GM10847 (cell line): ENCODE results near the gene MRPL28.

ENCODE experiments used
- POLR2A ChIP-seq: IDR thresholded peaks from 2 replicates; pipeline ENCODE4 v1.6.1; 2011; ENCODE audit not compliant: insufficient read length; ENCODE audit errors: extremely low read depth

The MRPL28 gene

DNA sequence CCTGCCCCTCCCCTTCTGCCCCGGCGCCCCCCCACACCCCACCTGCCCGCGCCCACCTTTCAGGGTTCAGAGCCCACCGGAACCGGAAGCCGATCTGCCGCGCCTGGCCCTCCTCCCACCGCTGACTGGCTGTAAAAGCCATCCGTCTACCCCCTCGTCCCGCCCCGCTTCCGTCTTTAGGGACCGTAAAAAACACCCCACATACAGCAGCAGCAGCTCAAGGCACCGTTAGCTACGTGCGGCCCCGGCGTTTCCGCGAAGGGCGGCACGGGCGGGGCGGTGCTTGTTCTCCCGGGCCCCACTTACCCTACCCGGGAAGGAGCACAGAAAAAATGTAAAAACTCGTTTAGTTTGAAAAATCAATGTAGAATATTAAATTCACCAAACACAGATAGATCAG is at the start of gene MRPL28:
Gene MRPL28 (minus strand): TSS at position 96 of the 400 bp plus-strand sequence. CDS start 320 bp downstream, outside the sequence.
- peak; percentile 38 for TF ChIP-seq POLR2A

GRCh38 chr16:414395-415169 is 44.2 kb upstream of the MRPL28 start:
- no peak for TF ChIP-seq POLR2A

DNA sequence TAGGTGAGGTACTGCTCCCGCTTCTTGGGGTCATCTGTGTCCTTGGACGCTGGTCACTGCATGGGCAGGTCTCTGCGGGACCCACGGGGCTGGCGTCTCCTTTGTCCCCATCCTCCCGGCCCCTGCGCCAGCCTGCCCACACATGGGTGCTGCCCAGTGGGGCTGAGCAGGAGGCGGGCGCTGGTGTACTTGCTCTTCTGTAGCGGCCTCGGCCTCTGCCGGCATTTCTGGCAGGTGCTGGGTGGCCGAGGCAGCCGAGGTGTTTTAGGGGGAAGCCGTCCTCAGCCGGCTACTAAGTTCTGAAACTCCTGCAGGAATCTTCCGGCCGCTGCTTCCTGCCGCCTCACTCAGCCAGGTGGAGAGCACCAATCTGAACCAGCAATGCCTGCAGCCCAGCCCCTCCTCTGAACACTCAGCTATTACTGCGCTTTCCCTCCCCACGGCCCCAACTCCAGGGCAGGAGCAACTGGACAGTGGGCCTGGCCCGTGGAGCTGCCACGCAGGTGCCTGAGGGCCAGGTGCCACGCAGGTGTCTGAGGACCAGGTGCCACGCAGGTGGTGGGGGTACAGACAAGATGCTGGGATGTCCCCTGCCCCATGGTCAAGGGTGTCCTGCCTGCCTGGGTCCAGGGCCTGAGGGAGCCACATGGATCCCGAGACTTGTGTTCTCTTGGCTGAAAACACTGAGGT is 41.4 kb upstream of the MRPL28 start:
- TF ChIP-seq POLR2A = no peak

DNA sequence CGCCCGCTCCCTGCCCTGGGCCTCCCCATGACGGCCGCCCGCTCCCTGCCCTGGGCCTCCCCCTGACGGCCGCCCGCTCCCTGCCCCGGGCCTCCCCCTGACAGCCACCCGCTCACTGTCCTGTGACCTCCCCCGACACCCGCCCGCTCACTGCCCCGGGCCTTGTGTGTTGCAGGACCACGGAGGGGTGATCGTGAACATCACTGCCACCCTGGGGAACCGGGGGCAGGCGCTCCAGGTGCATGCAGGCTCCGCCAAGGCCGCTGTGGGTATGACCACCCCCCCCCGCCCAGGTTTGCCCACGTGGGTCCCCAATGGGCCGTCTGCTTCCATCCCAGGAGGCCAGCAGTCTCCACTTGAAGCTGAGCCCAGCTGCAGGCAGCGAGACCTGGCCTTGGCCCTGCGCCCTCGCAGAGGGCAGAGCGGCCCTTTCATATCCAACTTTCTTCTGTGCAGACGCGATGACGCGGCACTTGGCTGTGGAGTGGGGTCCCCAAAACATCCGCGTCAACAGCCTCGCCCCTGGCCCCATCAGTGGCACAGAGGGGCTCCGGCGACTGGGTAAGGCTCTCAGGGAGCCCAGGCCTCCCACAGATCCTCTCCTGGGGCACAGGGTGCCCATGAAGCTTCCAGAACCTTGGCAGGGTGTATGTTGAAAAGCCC is 40.3 kb upstream of the MRPL28 start:
- TF ChIP-seq POLR2A = no peak

GRCh38 chr16:407253-407652 is 36.9 kb upstream of the MRPL28 start:
- TF ChIP-seq POLR2A = no peak

GRCh38 chr16:405548-406506 is 35.5 kb upstream of the MRPL28 start:
- TF ChIP-seq POLR2A = no peak

- TF ChIP-seq POLR2A = no peak
These were observed 34.7 kb upstream of the MRPL28 start for GRCh38 chr16:404971-405486.

GRCh38 chr16:401468-402348 is 31.4 kb upstream of the MRPL28 start, which contains the start of gene DECR2:
DECR2 (plus strand) TSS chr16:401885; CDS start chr16:401964, 79 bp downstream.
- TF ChIP-seq POLR2A = peak; percentile 67

DNA sequence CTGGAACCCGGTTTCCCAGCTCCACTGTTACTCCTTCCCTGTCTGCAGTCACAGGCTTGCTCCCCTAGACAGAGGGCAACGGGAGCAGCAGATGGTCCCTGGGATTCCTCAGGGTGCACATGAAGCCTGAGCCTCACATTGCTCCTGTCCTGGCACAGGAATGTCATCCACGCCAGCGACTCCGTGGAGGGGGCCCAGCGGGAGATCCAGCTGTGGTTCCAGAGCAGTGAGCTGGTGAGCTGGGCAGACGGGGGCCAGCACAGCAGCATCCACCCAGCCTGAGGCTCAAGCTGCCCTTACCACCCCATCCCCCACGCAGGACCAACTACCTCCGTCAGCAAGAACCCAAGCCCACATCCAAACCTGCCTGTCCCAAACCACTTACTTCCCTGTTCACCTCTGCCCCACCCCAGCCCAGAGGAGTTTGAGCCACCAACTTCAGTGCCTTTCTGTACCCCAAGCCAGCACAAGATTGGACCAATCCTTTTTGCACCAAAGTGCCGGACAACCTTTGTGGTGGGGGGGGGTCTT is 29.8 kb upstream of the MRPL28 start:
- no peak for TF ChIP-seq POLR2A

GRCh38 chr16:399340-400019 is 29.1 kb upstream of the MRPL28 start:
- no peak for TF ChIP-seq POLR2A

DNA sequence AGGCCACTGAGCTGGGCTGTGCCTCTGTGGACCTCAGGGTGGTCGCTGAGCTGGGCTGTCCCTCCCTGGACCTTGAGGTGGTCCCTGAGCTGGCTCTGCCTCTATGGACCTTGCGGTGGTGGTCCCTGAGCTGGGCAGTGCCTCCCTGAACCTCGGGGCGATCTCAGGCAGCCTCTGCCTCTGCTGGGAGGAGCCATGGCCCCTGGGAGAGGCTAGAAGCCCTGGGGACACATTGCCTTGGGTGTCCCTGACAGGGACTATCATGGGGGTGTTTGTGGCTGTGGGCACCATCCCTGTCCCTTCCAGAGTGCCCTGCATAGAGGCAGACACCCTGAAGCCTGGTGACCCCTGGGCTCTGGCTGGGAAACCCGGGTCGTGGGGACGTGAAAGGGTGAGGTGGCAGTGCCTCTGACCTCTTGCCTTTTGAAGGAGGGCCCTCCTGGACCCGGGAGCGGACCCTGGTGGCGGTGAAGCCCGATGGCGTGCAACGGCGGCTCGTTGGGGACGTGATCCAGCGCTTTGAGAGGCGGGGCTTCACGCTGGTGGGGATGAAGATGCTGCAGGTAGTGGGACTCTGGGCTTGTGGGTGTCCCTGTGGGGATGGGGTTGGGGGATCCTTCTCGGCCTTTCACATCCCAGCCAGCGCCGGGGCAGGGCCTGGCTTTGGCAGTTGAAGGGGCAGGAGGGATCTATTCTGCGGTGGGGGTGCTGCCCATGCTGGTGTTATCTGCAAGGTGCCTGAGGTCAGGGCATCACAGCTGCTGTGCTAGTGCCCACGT is 28.4 kb upstream of the MRPL28 start:
- TF ChIP-seq POLR2A = no peak

DNA sequence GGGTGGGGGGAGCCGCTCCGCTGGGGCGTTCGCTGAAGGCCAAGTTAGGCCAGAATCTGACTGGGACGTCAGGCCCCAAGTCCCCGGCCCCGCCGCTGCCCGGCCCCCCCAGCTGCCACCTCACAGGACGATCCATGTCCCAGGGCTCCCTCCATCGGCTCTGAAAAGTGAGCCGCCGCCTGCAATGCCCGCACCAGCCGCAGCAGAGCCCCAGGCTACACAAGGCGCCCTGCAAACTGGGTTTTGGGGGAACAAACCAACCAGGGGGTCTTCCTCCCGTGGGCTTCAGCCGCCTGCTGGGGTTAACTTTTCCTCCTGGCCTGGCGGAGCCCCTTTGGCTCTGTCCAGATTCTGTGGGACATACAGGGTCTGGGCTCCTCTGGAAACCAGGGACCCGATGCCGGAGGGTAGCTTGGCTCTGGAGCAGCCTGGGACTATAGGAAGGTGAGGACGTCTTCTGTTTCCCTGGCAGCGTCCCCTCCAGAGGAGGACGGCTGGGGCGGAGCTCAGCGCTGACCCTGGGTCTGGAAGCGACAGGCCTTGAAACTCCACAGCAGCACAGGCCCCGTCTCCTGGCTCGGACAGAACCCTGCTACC is 27.5 kb upstream of the MRPL28 start:
- TF ChIP-seq POLR2A = no peak

DNA sequence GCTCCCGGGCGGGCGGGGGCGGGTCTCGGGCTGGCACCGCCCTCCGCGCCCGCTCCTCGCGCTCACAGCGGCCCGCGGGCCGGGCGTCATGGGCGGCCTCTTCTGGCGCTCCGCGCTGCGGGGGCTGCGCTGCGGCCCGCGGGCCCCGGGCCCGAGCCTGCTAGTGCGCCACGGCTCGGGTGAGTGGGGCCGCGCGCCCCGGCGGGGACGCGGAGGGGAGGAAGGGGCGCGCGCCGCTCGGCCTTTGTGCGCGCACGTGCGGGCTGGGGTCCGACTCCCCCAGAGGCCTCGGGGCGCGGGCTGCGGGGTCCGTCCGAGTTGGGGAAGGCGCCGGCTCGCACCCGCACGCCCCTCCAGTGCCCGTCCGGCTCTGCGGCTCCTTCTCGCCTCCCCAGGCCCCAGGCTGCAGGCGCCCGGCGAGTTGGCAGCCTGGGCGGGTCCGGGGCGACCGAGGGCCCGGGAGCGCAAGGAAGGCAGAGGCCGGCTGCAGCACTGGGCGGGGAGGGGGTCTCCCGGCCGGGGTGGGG is 26.9 kb upstream of the MRPL28 start, which contains the start of gene NME4:
Gene NME4 (plus strand): TSS at position 65 of the 527 bp plus-strand sequence. CDS start 24 bp downstream, at position 89.
- TF ChIP-seq POLR2A = peak; percentile 31
